NCI-H2107 treated with DMSO at 0.1 percent for 48 hours (cell line): Measurements from ENCODE around the gene ANKRD34C.
"Not testable (repeated sequence)": the region's sequence is repeated elsewhere in the genome, so short reads cannot be mapped to it uniquely, and the experiment has no call there.

Experiments used
- DNase-seq: peaks from one replicate; lab custom pipeline; 2025; ENCODE audit not compliant: unreplicated experiment; lab: John Stamatoyannopoulos, UW

ANKRD34C gene

DNA sequence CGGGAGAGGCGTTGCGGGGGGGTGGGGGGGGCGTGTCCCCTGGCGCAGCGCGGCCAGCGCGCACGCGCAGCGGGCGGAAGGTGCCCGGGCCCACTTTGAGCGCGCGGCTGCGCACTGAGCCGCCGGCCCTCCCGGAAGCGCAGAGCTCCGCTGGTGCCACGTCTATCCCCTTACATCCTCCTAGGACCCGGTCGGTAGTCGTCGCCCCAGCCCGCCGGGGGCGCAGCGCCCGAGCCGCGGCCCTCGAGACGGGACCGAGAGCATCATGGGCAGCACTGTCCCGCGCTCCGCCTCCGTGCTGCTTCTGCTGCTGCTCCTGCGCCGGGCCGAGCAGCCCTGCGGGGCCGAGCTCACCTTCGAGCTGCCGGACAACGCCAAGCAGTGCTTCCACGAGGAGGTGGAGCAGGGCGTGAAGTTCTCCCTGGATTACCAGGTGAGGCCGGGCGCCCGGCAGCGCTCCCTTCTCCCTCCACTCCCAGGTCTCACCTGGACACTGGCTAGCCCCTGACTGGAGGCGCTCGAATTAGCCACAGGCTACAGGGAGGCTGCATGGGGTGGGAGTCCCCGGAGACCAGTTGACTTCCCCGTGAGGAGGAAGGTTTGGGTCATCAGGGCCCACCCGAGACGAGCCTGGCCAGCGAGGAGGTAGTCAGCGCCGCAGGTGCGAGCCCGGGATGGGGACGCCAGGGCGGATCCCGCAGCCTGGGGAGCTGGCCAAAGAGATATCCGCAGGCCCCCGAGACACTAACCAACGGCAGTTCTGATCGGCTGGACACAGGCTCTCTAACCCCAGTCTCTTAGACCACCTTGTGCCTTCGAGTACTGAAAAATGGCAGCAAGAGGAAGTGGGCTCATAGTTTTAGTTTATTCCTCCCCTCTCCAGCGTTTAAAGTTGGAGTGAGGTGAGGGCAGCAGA, 28.7 kb downstream of the ANKRD34C start, which contains the start of gene TMED3:
TSS of gene TMED3 (plus strand) at position 128 of the 916 bp plus-strand sequence. CDS start at position 266, 138 bp downstream.
- DNase-seq, result peak; percentile 4

GRCh38 chr15:79311901-79312553, 29.5 kb downstream of the ANKRD34C start:
- no peak for DNase-seq

DNA sequence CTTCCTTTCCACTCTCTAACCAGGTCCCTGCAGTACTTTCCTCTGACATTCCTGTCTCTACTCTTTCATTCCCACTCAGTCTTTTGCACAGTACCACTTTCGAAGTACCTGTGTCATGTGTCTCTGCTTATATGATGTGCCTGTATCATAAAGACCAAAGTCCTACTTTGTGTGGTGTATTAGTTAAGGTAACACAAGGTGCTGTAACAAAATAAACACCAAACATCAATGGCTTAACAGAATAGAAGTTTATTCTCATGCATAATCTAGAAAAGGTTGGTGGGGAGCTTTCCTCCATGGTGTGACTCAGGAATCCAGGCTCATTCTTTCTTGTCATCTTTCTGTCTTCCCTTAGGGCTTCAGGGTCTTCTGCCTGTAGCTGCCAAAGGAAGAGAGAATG, 31.7 kb downstream of the ANKRD34C start:
- DNase-seq, result no peak

GRCh38 chr15:79314811-79315210, 32.3 kb downstream of the ANKRD34C start:
- DNase-seq, result no peak

DNA sequence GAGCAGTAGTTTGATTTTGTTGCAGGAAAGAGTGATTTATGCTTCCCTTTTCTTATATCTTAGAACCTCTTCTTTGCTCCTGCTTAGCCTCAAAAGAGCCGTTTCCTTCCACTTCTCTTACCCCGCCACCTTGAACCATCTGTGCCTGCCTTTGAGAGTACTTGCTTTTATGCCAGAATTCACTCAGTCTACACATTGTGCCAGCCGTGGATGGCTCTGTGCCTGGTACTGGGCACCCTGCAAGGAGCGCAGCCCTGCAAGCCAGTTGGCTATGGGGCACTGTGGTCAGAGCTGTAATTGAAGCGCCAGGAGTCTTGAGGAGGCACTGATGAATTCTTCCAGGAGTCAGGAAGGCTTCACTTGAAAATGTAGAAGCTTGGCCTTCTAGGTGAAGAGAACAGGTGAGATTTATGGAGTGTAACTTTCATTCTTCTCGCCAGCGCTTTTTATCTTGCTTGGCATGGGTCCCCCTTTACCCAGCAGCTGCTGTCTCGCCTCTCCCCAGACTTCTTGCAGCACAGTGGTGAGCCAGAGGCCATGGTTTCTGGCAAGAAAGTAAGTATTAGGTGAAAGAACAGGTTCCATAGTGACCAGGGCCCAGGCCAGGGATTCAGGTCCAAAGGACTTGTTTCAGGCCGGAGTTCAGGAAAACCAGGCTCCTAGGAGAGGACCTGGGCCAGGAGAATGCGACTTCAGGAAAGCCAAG, 33.3 kb downstream of the ANKRD34C start:
- DNase-seq, result no peak

DNA sequence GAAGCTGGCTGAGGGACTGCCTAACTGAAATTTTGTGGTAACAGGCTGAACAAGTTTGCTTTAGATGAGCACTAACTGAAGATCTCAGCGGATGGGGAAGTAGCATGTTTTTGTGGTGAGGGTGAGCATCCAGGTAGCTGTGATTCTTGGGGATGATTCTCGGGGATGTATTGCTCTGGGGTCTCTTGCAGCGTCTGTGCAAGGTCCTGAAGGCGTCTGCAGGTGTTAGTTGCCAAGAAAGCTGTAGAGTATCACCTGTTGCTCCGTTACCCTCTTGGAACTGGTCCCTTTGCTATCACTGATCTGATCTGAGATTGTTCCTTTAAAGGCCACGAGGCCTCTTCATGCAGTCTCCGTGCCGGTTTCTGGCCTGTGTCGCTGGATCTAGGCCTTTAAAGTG, 34.3 kb downstream of the ANKRD34C start:
- no peak for DNase-seq

GRCh38 chr15:79319973-79320372, 37.5 kb downstream of the ANKRD34C start:
- not testable (repeated sequence) for DNase-seq

DNA sequence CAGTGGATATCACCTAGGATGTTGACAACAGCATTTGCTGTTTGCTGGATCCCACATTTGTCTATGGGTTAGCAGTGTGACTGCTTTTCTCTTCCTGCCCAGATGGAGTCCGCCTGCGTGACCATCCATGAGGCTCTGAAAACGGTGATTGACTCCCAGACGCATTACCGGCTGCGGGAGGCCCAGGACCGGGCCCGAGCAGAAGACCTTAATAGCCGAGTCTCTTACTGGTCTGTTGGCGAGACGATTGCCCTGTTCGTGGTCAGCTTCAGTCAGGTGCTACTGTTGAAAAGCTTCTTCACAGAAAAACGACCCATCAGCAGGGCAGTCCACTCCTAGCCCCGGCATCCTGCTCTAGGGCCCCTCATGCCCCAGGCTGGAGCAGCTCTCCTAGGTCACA, 39.4 kb downstream of the ANKRD34C start:
- DNase-seq, result no peak

DNA sequence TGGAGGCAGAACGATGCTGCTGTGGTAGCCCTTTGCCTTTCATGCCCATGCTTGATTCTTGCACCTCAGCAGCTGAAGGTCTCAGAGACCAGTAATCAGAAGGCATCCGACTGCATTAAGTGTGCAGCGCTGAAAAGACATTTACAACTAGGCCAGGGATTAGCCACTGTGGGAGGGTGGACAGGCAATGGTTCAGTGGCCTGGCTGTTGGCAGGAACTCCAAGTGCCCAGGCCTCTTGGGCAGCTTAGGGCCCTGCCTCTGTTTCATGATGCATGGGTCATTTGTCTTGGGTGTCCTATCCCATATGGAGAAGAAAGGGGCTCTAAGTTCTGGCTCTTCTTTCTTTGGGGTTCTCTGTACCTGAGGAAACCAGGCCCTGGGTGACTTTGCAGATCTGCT, 39.8 kb downstream of the ANKRD34C start:
- DNase-seq, result no peak

DNA sequence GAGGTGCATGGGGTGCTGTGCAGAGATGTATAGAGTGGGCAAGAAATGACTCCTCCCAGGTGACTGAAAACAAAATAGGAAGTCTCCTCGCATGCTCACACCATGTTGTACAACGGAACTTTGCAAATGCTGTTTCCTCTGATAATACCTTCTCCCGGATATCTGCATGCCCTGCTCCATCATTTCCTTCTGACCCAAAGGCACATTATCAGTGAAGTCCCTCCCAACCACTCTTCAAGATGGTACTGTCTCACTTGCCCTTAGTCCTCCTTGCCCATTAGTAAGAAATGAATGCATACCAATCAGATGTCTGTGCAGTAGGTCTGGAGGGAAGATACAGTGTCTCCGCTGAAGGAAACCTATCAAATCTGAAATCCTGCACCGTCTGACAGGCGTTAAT, 40.4 kb downstream of the ANKRD34C start:
- DNase-seq, result no peak

DNA sequence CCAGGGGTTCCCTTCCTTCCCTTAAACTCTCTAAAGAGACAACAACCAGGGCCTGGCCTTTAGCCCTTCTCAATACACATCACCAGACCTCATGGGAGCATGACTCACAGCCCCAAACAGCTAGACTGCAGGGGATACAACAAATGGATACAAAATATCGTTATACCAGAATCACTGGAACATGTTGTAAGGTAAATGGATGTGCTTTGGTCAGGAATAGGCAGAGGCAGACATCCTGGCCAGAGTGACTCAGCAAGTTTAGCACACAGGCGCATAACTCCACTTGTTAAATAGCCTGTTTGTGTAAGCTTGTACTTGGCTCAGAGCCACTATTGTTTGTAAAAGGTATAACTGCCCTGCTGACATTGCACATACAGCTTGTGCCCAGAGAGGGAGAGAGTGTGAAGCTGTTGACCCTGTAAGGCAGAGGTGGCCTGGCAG, 46.7 kb downstream of the ANKRD34C start:
- DNase-seq, result no peak
